Muscle layer of colon (tissue), 2 donors: ENCODE measurements around the gene EMC1.
A peak's percentile ranks its signal among the peaks of the same experiment; 100 is the strongest.
"Not testable (repeated sequence)": the region's sequence is repeated elsewhere in the genome, so short reads cannot be mapped to it uniquely, and the experiment has no call there.

Experiments used
- H3K27ac ChIP-seq: one replicate; pipeline ENCODE4 v1.7.0; 2013; ENCODE audit warnings: low read depth, mild to moderate bottlenecking, low read length, moderate library complexity
- H3K27me3 ChIP-seq, 2 donors: one replicate each; pipeline ENCODE4 v1.7.0; 2013; ENCODE audit warnings: low read length in 2 of 2, mild to moderate bottlenecking in 2 of 2; ENCODE audit not compliant: insufficient read depth in 2 of 2, control insufficient read depth in 1 of 2
- H3K36me3 ChIP-seq: one replicate; pipeline ENCODE4 v1.7.0; 2013; ENCODE audit warnings: mild to moderate bottlenecking, low read length; ENCODE audit not compliant: insufficient read depth
- H3K4me1 ChIP-seq: one replicate; pipeline ENCODE4 v1.7.0; 2013; ENCODE audit warnings: mild to moderate bottlenecking, low read length; ENCODE audit not compliant: insufficient read depth
- H3K4me3 ChIP-seq, 2 donors: one replicate each; pipeline ENCODE4 v1.7.0; 2013; ENCODE audit warnings: low read length in 2 of 2, low read depth in 1 of 2, mild to moderate bottlenecking in 1 of 2, moderate library complexity in 1 of 2
- H3K9ac ChIP-seq: one replicate; pipeline ENCODE4 v1.7.0; 2013; ENCODE audit warnings: low read length
- H3K9me3 ChIP-seq: one replicate; pipeline ENCODE4 v1.7.0; 2013; ENCODE audit warnings: mild to moderate bottlenecking, low read length
- donor health status: abdominal sarcoma.
- donor health status: Adenocarcinoma of cecum.

EMC1 gene

DNA sequence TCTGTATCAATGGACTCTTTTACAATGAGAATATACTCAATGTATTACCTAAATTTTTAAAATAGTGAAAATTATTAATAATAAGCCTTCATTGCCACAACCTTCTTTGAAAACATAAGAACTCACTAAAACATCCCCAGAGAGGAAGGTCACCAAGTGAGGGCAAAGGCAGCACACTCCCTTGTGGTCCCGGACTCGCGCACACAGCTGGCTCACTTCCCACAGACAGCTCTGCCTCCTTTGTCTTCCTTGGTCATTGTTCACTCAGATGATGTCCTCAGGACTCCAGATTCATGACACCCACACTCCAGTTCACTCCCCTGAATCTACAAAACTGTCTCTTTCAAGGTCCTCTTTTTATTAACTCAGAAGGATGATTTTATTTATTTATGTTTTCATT lies 22.1 kb downstream of the EMC1 start:
- Histone ChIP-seq H3K27me3 (no peaks in the 10 kb centered on the region), H3K36me3 (peaks cover 52% of the 10 kb centered on the region), H3K4me3 (no peak overlapping the region), H3K9me3 (no peaks in the 10 kb centered on the region), H3K9ac (no peak overlapping the region), H3K27ac (no peak overlapping the region), H3K4me1 (peaks cover 32% of the 10 kb centered on the region)

DNA sequence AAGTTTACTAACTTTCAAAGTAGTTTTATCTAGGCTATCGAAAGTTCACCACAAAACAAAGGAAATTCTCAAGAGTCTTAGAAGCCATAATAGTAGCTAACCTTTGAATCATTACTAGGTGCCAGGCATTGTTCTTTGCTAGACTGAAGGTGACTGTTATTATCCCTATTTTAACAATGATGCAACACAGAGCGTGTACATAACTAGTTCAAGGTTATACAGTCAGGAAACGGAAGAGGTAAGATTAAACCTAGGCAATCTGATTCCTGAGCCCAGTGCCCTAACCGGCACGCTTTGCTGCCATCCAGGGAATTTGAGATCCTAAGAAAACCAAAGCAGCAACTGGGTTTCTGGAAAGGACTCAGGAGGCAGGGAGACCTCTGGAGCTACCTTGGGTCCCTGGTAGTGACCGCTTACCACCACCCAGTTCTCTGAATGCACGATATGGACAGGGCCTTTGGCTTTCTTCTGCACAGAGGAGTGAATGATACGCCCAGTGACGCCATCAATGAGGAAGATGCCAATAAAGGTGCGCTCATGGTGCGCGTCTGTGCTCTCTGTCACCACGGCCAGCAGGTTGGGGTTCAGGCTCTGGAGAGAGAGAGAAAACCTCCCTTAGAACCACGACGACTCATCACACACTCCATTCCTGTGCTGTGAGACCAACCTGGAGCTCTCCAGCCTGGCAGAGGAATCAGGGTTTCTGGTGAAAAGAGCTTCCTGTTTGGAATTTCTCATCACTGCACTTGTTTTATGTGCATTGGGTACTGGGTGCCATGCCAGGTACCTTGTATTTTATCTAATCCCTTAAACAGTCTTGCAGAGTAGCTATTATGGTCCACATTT lies 28.1 kb downstream of the EMC1 start:
- H3K27me3 ChIP-seq: no peaks in the 10 kb centered on the region
- H3K9ac ChIP-seq: no peak overlapping the region
- H3K36me3 ChIP-seq: peaks cover 71% of the 10 kb centered on the region
- no peaks in the 10 kb centered on the region for H3K4me1 ChIP-seq
- no peak overlapping the region for H3K4me3 ChIP-seq
- H3K27ac ChIP-seq: no peak overlapping the region
- no peaks in the 10 kb centered on the region for H3K9me3 ChIP-seq

DNA sequence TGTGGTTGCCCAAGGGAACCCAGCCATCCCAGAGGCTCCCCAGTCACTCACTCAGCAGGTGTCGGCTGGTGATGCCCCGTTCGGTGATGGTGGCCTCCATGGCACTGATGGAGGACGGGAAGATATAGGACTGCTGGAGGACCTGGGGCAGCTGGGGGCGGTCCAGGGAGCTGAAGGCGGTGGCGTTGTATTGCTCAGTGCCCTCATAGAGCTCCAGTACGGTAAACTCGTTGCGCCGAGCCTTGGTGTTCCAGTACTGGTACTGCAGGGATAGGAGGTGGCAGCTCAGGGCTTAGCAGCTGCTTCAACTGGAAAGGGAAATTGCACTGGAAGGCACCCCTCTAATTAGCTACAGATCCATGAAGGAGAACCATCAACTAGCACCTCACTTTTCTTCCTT lies 28.8 kb downstream of the EMC1 start:
- H3K9ac ChIP-seq: no peak overlapping the region
- no peak overlapping the region for H3K27ac ChIP-seq
- H3K9me3 ChIP-seq: no peaks in the 10 kb centered on the region
- H3K4me1 ChIP-seq: no peaks in the 10 kb centered on the region
- H3K4me3 ChIP-seq: no peak overlapping the region
- peaks cover 72% of the 10 kb centered on the region for H3K36me3 ChIP-seq
- H3K27me3 ChIP-seq: no peaks in the 10 kb centered on the region

DNA sequence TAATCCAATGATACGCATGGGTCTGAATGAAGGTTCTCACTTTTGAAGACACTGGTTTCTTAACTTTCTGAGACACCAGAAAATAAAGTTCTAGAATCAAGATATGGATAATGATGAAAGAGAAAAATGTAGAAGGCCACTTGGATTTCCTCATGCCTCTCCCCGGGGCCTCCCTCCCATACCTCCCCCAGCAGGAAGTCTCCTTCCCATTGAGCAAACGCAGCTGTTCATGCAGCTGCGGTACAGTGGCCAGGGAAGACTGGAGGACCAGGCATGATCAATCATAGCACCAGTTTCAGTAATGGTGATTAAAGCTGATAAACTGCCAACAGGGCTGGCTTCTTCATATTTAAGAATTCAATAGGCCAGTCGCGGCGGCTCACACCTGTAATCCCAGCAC lies 30.3 kb downstream of the EMC1 start:
- Histone ChIP-seq H3K27ac (no peak overlapping the region), H3K36me3 (peaks cover 74% of the 10 kb centered on the region)

DNA sequence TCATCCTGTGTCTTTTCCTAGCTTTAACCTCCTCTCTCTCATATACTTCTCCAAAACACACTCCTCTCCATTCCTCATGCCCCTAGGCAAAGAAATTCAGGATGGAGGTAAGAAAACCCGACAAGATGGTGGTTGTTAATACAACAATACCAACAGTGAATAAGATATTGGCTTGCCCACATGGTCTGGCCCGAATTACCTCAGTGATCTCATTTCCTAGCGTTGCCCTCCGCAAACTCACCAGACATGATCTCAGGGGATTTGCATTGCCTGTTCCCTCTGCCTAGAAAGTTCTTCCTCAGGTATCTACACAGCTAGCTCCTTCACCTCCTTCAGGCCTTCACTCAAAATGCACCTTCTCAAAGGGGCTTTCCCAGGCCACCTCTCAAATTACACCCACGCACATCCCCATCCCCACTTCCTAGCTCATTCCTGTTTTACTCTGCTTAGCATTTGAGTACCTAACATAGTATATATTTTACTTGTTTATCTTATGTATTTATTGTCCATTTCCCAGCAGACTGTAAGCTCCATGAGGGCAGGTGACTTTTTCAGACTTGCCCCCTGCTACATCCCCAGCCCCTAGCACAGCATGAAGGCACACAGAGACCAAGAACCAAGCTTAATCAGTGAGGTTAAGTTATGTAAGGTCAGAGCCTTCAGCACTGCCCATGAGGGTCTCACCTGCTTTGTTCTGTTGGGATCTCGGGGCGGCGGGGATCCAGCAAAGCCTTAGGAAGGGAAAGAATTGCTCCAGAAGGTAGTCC lies 31.1 kb downstream of the EMC1 start:
- Histone ChIP-seq H3K9ac (no peak overlapping the region), H3K36me3 (peaks cover 66% of the 10 kb centered on the region), H3K27ac (no peak overlapping the region), H3K4me3 (no peak overlapping the region), H3K27me3 (no peaks in the 10 kb centered on the region), H3K4me1 (no peaks in the 10 kb centered on the region), H3K9me3 (no peaks in the 10 kb centered on the region)

More for the DNA sequence above, 30.3 kb downstream of the EMC1 start:
- Histone ChIP-seq H3K4me1 (no peaks in the 10 kb centered on the region), H3K9ac (no peak overlapping the region), H3K9me3 (no peaks in the 10 kb centered on the region), H3K4me3 (no peak overlapping the region), H3K27me3 (no peaks in the 10 kb centered on the region)

DNA sequence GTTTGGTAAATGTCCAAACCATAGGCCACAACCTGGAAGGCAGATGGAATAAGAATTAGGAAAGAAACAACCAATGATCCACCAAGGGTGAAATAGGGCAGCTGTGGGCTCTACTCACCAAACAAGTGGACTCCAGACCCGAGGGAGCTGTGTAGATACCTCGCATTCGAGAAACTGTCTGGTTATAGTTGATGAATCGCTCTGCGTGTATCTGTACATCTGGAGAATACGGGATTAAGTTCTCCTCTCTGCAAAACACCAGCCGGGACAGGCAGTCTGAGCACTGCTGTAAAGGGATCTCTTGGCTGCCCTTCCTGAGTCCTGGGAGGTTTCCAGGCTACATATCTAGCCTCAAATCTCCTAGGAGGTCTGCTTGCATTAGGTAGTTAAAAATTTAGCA lies 31.9 kb downstream of the EMC1 start:
- no peaks in the 10 kb centered on the region for H3K27me3 ChIP-seq
- peaks cover 62% of the 10 kb centered on the region for H3K36me3 ChIP-seq
- no peak overlapping the region for H3K9ac ChIP-seq
- H3K4me1 ChIP-seq: no peaks in the 10 kb centered on the region
- no peak overlapping the region for H3K27ac ChIP-seq
- H3K9me3 ChIP-seq: no peaks in the 10 kb centered on the region
- no peak overlapping the region for H3K4me3 ChIP-seq

DNA sequence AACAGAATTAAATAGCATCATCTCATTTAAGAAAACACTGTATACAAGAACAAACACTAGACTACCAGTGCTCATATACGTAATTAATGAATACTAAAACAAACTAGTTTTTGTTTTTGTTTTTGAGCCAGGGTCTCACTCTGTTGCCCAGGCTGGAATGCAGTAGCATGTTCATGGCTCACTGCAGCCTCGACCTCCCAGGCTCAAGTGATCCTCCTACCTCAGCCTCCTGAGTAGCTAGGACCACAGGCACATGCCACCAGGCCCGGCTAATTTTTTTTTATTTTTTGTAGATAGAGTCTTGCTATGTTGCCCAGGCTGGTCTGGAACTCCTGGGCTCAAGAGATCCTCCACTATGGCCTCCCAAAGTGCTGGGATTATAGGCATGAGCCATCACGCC lies 34.7 kb downstream of the EMC1 start:
- peaks cover 43% of the 10 kb centered on the region for H3K36me3 ChIP-seq
- H3K4me3 ChIP-seq, H3K4me1 ChIP-seq, H3K9me3 ChIP-seq, H3K27me3 ChIP-seq, H3K9ac ChIP-seq, H3K27ac ChIP-seq: not testable (repeated sequence)

DNA sequence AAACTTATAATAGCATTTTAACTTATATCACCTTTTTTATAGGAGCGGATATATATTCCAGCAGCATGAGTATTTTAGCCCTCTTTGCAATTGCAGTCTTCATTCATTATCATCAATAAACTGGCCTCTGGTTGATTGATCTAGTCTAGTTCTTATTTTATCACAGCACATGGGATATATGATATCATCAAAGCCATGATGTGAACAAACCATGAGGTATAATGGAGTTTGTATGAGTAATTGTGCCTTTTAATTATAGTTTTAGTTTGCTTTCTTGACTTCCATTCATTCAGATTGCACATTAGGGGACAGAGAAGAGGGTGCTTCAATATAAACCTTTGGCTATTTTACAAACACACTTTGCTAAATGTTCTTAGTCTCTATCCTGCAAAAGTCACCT lies 37.7 kb downstream of the EMC1 start:
- Histone ChIP-seq H3K36me3 (peaks cover 23% of the 10 kb centered on the region), H3K4me3 (no peak overlapping the region), H3K9me3 (no peaks in the 10 kb centered on the region), H3K27ac (no peak overlapping the region), H3K27me3 (no peaks in the 10 kb centered on the region), H3K9ac (no peak overlapping the region), H3K4me1 (peaks cover 20% of the 10 kb centered on the region)

DNA sequence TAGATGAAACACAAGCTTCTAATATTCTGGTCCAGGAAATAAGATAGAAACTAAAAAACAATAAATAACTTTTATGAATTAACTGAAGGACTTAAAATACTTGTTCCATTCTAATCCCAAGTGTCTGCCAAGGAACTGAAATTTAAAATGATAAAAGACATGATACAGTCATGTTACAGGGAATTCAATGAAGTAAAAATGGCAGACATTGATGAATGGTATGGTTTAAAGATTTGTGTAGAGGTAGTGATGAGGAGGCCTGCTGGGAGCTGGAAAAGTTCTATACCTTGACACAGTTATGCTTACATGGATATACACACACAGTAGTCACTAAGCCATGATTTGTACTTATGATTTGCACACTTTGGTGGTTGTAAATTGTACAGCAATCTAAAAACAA lies 39.2 kb downstream of the EMC1 start:
- no peak overlapping the region for H3K27ac ChIP-seq
- peaks cover 16% of the 10 kb centered on the region for H3K36me3 ChIP-seq
- no peaks in the 10 kb centered on the region for H3K27me3 ChIP-seq
- H3K9me3 ChIP-seq: no peaks in the 10 kb centered on the region
- H3K4me1 ChIP-seq: peaks cover 35% of the 10 kb centered on the region
- H3K4me3 ChIP-seq: no peak overlapping the region
- H3K9ac ChIP-seq: no peak overlapping the region

DNA sequence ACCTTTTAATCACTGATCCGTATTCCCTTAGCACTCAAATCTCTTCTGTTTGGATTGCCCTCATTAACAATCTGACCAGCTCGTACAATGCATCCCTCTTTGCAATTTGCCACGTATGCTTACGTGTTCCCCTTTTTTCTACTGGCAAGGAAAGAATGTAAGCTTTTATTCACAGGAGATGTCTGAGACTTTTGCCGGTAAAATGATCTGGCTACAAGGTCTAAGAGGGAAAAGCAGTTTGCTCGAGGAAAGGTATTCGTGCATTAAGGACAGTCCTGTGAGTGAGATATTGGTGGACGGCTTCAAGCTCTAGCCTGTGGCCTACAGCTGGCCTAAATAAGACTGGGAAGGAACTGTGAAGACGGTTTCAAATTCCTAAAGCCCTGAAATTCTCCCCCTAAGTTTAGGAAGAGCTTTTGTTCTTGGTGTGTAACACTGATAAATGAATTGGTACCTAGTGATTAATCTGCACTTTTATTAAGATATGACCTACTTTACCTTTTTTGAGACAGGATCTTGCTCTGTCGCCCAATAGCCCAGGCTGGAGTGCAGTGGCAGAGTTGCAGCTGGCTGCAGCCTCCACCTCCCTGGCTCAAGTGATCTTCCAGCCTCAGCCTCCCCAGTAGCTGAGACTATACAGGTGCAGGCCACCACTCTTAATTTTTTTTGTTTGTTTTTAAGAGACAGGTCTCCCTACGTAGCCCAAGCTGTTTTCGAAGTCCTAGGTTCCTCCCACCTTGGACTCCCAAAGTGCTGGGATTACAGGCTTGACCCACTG lies 40.4 kb downstream of the EMC1 start:
- Histone ChIP-seq H3K27me3 (no peaks in the 10 kb centered on the region), H3K4me1 (peaks cover 42% of the 10 kb centered on the region), H3K9ac (peak overlapping the region; percentile 83), H3K4me3 (peak overlapping the region; percentile 70 to 94), H3K9me3 (no peaks in the 10 kb centered on the region), H3K36me3 (peaks cover 8% of the 10 kb centered on the region), H3K27ac (peak overlapping the region; percentile 95)

DNA sequence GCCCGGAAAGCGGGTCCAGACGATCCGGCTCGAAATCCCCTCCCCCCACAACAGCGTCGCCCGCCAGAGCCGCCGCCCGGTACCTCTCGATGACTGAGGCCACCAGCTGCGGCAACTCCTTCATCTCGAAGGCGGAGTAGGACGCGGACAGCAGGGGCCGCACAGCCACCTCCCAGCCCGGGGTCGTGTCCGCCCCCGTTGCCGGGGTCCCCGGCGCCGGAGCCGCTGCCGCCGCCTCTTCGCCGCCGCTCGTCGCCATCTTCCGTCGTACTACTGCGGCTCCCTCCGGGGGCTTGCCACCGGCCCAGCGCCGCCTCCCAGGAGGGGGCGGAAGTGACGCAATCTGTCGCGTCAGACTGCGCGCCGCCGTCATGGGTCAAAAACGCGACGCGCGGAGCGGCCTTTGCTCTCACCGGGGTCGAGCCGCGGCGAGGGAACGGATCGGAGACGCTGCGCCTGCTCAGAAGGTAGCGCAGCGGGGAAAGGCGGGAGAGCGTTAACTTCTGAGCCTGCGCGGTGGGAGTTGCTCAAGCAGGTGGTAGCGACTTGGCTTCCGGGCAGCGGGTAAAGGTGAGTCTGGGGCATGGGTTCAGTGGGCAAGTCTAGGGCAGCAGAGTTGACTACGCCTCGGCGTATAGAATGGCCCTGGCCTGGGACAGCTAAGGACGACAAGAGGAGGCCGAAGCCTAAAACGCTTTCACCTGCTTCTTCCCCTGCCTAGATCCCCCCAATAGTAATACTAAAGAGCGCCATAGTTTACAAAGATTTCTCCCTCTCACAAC lies 41.1 kb downstream of the EMC1 start, which contains the start of gene UBR4:
TSS of gene UBR4 (minus strand) at position 277 of the 782 bp plus-strand sequence. CDS start at position 259, 18 bp downstream.
- Histone ChIP-seq H3K27ac (peak within 1 kb of the TSS; percentile 95), H3K4me1 (peaks cover 42% of the 10 kb centered on the region), H3K9ac (peak within 1 kb of the TSS; percentile 83), H3K36me3 (peaks cover 8% of the 10 kb centered on the region), H3K27me3 (no peaks in the 10 kb centered on the region), H3K9me3 (no peaks in the 10 kb centered on the region), H3K4me3 (peak within 1 kb of the TSS; percentile 70 to 94)
